HG03196 (cell line): Measurements from ENCODE around the gene LYPLA2.
"Not testable (repeated sequence)": the region's sequence is repeated elsewhere in the genome, so short reads cannot be mapped to it uniquely, and the experiment has no call there.

ENCODE experiments used
- ATAC-seq: cut with Tn5 transposase; IDR thresholded peaks from one replicate; pipeline ENCODE4 v1.9.1; 2021; ENCODE audit not compliant: unreplicated experiment

LYPLA2 gene

DNA sequence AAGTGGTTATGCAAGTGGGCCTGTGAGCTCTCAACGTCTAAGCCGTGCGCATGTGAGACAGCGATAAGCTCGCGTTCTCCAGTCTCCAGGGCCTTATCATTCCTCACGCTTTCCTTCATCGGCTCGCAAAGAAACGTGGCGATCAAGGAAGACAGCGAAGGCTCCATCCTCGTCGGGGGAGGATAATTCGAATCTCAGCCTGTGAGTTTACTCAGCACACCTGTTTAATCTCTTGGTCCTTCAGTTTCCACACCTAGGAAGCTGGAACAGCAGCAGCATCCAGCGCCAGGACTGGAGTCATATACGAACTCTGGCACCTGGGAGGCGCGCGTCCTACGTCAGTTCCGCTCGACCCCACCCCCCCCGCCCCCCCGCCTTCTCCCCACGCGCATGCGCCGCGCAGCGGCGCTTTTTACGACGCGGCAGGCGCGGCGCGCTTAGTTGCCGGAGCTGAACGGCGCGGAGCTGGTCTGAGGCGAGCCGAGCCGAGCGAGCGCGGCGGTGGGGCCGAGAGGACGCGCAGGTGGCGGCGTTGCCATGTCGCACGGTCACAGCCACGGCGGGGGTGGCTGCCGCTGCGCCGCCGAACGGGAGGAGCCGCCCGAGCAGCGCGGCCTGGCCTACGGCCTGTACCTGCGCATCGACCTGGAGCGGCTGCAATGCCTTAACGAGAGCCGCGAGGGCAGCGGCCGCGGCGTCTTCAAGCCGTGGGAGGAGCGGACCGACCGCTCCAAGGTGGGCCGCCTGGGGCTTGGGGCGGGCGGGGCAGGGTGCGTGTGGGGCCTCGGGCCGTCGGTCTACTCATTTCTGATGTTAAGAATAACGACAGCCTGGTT is 12.7 kb upstream of the LYPLA2 start, which contains the start of gene PITHD1:
PITHD1 (plus strand) TSS at position 440 of the 836 bp plus-strand sequence; CDS start at position 538, 98 bp downstream.
- ATAC-seq, result peak; percentile 65

DNA sequence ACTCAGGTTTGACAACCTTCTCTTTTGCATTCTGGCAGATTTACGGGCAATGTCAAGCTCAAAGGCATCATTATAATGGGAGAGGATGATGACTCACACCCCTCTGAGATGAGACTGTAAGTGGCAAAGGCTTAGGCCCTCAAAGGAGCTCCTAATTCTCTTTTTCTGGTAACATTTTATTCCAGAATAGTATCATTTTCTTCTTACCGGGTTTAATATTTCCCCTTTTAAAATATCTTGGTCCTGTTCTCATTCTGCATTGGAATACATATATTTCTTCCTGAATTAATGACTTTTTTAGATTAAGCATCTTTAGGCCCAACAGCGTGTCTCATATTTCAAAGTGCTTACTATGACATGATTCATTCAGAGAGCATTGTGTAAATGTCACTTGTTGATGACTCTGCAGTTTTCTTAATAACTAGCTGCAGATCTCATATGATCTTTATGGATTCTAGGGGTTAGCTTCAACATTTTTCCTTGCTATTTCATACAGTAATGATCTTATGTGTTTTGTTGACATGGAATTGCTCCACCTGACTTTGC is 11.0 kb upstream of the LYPLA2 start:
- ATAC-seq, result no peak

DNA sequence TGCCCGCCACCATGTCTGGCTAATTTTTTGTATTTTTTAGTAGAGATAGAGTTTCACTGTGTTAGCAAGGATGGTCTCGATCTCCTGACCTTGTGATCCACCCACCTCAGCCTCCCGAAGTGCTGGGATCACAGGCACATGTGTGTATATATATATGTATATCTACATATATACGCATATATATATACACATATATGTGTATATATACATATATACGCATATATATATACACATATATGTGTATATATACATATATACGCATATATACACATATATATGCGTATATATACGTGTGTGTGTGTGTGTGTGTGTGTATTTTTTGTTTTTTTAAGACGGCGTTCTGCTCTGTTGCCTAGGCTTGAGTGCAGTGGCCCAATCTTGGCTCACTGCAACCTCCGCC is 7.8 kb upstream of the LYPLA2 start:
- ATAC-seq, result not testable (repeated sequence)

DNA sequence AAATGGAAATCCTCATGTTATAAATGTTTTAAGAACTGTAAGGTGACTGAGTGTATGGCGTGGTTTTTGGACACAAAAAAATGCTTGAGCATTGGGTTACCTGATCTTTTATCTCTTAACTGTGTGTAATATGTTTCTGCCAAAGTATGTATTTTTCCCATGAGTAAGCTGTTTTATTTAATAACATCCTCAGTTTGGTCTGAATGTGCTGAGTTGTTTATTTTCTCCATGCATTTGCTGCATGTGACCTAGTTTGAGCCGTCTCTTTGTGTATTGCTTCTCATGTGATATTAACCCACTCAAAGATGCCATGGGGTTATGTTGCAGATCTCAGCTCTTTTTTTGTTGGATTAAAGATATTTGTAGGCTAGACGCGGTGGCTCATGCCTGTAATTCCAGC is 6.1 kb upstream of the LYPLA2 start:
- ATAC-seq, result no peak

DNA sequence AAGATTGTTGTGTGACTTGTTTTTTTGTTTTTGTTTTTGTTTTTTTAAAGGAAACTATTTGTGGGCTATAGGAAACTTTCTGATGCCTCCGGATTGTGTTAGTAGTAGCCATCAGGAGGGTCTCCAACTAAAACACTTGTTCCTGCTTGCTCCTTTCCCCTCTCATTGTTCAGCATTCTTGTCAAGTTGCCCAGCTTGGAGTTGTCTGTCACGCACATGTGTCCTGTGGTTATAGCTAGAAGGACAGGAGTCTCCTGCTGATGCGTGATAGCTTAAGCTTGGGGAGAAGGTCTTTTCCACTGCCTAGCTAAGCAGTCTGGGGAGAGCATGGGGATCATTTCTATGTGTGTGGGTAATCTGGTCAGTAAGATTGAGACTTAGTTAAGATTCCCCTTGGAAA is 3.2 kb upstream of the LYPLA2 start:
- no peak for ATAC-seq

DNA sequence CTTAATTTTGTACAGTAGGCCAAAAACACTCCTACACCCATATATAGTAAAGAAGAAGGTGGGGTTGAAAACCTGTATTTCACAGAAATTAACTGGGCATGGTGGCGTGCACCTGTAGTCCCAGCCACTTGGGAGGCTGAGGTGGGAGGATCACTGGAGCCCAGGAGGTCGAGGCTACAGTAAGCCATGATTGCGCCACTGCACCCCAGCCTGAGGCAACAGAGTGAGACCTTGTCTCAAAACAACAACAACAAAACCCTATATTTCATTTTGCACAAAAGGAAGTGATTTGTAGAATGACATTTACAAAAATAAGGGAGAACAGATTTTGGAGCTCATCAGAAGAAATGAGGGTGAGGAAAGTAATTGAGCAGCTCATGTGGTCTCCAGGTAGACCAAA is 2.2 kb upstream of the LYPLA2 start:
- no peak for ATAC-seq

DNA sequence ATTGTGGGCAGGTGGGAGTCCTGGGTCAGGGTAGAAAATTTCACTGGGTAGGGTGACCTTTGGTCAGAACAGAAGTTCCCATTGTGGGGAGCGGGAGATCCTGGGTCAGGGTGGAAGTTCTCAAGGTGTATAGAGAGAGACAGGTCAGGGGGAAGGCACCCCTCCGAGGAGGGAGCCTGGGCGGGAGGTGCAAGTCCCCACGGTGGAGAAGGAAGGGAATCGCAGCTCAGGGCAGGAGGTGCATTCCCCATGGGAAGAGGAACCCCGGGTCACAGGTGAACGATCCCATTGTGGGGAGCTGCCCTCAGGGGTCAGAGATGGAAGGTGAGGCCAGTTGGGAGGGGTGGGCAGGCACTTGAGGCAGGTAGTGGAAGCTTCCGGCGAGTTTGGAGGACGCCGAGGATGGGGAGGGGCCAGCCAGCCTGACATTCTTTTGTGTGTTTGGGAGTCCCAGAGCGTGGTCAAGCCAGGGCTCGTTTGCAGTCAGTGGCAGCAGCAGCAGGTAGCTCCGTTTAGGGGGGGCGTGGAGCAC is 637 bp downstream of the LYPLA2 start:
- no peak for ATAC-seq

DNA sequence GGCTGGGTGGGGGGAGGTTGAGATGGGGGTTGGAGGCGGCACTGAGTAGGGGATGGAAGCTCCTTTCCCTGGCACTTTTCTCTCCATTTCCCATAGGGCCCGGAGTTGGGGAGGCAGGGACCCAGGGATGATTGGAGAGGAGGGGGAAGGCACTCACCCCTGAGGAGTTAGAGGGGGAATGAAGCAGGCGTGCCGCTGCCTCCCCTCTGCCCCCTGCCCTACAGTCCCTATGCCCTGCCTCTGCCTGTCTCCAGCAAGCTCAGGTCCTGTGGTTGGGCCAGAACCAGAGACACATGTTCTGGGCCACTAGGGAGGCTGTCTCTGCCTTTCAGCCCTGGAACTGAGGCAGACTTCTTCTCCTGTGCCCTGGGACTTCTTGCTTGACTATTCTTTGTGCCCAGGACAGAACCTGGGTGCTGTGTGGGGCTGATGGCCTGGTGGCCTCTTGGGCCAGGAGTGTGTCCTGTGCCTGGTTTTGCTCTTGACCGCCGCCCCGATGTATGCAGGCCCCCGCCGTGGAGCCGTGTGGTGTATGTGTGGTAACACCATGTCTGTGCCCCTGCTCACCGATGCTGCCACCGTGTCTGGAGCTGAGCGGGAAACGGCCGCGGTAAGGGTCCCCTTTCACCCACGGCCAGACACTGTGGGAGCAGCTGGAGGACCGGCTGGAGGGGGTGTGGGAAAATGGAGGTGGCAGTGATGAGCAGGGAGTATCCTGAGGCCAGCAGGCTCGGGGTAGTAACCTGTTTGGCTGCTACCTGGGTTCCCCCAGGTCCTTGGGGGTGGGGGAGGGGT is 1.4 kb downstream of the LYPLA2 start:
- no peak for ATAC-seq

DNA sequence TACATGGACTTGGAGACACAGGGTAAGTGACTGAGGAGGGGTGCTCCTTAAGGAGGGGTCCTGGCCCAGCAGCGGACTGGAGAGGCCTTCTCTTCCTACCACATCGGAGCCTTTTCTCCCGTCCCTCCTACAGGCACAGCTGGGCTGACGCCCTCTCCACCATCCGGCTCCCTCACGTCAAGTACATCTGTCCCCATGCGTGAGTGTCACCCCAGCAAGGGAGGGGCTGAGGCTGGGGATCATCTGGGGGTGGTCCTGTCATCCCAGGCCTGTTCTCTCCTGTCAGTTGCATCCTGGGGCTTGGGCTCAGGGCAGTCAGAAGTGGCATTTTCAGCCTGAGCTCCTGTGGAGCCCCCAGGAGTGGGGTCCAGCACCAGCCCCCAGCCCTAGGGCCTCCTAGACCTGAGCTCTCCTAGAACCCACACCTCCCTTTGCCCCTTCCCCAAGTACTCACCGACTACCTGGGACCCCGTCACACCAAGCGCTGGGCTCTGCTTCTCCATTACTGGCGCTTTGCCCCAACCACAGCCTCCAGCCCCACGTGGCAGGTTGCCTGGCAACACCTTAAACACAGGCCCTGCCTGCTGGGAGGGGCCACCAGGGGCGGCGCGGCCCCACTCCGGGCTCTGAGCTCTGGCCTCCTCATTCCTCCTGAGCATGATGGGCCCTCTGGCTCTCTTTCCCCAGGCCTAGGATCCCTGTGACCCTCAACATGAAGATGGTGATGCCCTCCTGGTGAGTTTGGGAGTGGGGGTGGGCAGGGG is 2.3 kb downstream of the LYPLA2 start:
- no peak for ATAC-seq

DNA sequence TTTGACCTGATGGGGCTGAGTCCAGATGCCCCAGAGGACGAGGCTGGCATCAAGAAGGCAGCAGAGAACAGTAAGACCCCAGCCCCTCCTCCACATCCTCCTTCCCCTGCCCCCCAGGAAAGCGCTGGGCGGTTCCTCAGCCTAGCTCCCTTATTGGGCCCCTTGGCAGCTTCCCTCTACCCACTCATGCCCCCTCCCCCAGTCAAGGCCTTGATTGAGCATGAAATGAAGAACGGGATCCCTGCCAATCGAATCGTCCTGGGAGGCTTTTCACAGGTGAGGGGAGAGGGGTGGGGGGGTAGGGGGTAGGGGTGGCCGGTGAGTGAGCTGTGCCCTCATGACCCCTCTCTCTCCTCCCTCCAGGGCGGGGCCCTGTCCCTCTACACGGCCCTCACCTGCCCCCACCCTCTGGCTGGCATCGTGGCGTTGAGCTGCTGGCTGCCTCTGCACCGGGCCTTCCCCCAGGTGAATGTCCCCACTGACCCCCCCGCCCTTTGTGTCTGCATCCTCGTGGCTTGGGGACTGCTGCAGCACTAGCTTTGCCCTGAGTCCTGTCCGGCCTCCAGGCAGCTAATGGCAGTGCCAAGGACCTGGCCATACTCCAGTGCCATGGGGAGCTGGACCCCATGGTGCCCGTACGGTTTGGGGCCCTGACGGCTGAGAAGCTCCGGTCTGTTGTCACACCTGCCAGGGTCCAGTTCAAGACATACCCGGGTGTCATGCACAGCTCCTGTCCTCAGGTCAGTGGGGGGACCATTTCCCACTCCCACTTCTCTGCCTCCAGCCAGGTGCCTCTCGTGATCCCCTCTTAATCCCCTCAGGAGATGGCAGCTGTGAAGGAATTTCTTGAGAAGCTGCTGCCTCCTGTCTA is 3.2 kb downstream of the LYPLA2 start:
- ATAC-seq, result no peak

DNA sequence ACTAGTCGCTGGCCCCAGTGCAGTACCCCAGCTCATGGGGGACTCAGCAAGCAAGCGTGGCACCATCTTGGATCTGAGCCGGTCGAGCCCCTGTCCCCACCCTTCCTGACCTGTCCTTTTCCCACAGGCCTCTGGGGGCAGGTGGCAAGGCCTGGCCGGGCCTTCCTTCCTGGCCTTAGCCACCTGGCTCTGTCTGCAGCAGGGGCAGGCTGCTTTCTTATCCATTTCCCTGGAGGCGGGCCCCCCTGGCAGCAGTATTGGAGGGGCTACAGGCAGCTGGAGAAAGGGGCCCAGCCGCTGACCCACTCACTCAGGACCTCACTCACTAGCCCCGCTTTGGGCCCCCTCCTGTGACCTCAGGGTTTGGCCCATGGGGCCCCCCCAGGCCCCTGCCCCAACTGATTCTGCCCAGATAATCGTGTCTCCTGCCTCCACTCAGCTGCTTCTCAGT is 3.8 kb downstream of the LYPLA2 start:
- ATAC-seq, result not testable (repeated sequence)

DNA sequence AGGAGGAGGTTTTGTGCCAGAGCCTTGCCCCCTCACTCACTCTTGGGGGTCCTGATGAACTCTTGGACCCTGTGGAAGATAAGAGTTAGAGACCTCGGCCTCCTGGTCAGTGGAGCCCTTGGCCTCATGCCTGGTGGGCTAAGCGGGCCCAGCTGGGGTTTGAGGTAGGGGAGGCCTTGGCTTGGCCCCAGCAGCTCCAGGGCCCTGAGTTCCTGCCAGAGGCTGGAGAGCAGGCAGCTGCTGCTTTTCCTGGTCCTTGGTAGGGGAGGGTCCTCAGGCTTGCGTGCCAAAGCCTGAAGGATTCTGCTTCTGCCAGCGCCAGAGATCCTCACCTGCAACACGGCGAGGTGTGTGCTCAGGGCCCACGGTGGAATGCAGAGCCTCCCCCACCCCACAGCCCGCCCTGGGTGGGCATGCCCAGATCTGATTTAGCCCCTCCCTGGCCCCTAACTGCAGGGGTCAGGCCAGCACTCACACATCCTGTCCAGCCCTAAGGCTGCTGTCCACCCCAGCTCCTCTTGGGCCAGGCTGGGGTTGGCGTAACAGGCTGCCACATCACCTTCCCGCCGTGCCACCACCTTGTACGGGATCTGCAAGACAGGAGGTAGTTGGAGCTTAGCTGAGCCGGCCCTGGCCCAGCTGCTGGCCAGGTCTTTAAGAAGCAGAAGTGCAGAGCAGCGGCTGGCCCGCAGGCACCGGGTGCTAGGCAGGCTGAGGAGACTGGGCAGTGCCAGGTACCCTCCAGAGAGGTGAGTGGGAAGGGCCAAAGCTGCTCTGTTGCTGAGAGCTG is 4.9 kb downstream of the LYPLA2 start:
- ATAC-seq, result no peak

DNA sequence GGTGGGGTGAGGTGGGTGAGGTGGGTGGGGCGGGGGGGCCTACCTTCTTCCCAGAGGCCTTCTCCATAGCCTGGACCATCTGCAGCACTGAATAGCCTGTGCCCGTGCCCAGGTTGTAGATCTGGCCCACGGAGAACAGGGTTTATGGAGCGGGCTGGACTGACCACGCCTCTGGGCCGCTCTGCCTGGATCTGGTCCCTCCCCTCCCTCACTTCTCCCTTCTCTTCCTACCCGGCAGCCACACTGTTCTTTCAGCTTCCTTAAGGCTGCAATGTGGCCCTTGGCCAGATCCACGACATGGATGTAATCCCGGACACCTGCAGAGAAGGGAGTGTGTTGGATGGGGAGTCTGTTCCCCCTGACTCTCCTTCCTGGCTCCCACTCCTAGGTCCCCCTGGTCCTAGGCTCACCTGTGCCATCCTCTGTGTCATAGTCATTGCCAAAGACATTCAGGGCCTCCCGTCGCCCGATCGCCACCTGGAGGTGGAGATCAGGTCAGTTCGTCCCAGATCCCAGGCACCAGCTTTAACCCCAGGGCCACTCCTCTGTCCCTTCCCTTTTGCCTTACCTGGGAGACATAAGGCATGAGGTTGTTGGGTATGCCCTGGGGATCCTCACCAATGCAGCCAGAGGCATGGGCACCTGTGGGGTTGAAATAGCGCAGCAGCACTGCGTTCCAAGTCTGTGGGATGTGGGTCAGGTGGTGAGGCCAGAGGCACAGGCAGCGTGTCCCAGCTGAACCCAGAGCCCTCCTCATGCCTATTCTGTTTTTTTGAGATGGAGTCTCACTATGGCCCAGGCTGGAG is 5.7 kb downstream of the LYPLA2 start:
- ATAC-seq, result no peak

DNA sequence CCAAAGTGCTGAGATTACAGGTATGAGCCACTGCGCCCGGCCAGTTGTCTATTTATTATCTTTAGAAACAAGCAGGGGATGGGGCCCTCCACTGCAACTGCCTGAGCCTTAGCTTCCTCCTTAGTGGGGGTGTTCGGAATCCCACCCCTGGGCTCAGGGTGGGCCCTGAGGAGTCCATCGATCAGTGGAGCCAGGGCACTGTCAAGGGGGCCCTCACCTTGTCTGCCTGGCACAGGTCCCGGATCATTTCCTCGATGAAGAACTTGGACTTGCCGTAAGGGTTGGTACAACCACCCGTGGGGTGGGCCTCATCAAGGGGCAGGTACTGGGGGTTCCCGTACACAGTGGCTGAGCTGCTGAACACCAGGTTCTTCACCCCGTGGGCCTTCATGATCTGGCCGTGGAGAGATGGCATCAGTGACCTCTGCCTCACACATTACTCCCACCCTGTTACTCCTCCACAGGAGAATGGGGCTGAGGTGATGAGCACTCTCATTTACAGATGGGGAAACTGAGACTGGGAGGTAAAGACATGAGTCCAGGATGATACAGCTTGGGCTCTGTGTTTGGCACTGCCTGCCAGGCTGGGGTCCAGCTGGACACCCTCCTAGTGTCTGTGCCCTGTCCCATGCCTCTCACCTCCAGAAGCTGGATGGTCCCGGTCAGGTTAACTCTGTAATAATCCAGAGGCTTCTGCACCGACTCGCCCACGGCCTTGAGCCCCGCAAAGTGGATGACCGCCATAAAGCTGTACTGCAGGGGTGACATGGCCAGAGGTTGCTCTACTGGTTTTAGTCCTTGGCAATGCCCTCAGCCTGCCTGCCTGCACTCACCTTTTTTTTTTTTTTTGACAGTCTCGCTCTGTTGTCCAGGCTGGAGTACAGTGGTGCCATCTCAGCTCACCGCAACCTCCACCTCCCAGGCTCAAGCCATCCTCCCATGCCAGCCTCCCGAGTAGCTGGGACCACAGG is 6.8 kb downstream of the LYPLA2 start:
- no peak for ATAC-seq

DNA sequence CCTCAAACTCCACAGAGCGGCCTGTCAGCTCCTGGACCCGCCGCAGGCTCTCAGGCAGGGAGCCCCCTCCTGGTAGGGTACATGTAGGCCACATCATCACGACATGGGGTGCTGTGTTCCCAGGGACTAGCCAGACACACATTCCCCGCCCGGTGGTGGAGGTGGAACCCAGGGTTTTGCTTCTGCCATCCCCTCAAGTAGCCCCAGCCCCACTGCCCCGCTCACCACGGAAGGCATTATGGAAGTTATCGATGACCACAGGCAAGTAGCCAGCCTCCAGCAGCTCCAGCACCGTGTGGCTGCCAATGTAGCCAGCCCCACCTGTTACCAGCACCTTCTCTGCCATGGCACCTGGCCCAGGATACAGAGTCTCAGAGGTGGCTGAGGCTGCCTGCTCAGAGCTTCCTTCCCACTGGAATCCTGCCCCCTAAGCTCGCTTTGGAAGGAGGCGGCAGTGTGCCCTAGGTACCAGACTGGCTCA is 7.8 kb downstream of the LYPLA2 start:
- ATAC-seq, result no peak

DNA sequence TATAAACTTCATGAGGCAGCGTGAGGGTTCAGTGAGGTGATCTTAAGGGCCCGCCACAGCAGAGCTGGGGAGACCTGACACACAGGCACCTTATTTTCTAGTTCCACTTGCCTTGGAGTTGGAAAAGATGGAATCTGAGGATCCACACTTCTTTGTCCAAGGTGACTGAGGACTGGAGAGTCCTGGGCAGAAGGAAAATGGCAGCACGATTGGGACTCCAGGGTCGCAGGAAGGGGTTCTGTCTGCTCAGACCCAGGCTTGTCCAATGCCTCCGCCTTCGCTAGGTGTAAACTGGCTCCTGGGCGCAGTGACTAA is 8.3 kb downstream of the LYPLA2 start:
- no peak for ATAC-seq
